Measurements from ENCODE around the gene MECP2.

MECP2 gene

GRCh38 chrX:153991013-153991580 is 106.4 kb downstream of the MECP2 start:
- H3K4me3 ChIP-seq (ENCODE audit: low read depth, low read length) = no peak overlapping the region
- no peak for TF ChIP-seq CTCF (conservative IDR thresholded peaks at IDR 0.05; ENCODE audit: low read depth, low read length)
- DNase-seq (ENCODE audit: low read depth) = no peak

- no peak for DNase-seq (ENCODE audit: low read depth)
- H3K4me3 ChIP-seq (ENCODE audit: low read depth, low read length) = no peak overlapping the region
- no peak for TF ChIP-seq CTCF (conservative IDR thresholded peaks at IDR 0.05; ENCODE audit: low read depth, low read length)
These were observed 107.4 kb downstream of the MECP2 start for GRCh38 chrX:153989973-153990655.

- no peak overlapping the region for H3K4me3 ChIP-seq (ENCODE audit: low read depth, low read length)
- no peak for DNase-seq (ENCODE audit: low read depth)
- TF ChIP-seq CTCF (conservative IDR thresholded peaks at IDR 0.05; ENCODE audit: low read depth, low read length) = no peak
These were observed 109.0 kb downstream of the MECP2 start for GRCh38 chrX:153988493-153988892.

- no peak overlapping the region for H3K4me3 ChIP-seq (ENCODE audit: low read depth, low read length)
- no peak for TF ChIP-seq CTCF (conservative IDR thresholded peaks at IDR 0.05; ENCODE audit: low read depth, low read length)
- DNase-seq (ENCODE audit: low read depth) = no peak
These were observed 113.0 kb downstream of the MECP2 start for GRCh38 chrX:153984351-153985178.

GRCh38 chrX:153983321-153983801 is 114.2 kb downstream of the MECP2 start:
- no peak for DNase-seq (ENCODE audit: low read depth)
- no peak for TF ChIP-seq CTCF (conservative IDR thresholded peaks at IDR 0.05; ENCODE audit: low read depth, low read length)
- H3K4me3 ChIP-seq (ENCODE audit: low read depth, low read length) = no peak overlapping the region

- no peak for TF ChIP-seq CTCF (conservative IDR thresholded peaks at IDR 0.05; ENCODE audit: low read depth, low read length)
- peak; percentile 94 for DNase-seq (ENCODE audit: low read depth)
These were observed 115.6 kb downstream of the MECP2 start for GRCh38 chrX:153981771-153982533.

More at GRCh38 chrX:153981771-153982533, 115.6 kb downstream of the MECP2 start:
- no peak overlapping the region for H3K4me3 ChIP-seq (ENCODE audit: low read depth, low read length)

Data from choroid plexus epithelial cell (primary cell).